Measurements from ENCODE around the gene JADE2. TPM values are rescaled to one million over a fixed set of nuclear protein-coding genes. Genes with fewer than 3 reads are reported as not detected.
A peak's percentile ranks its signal among the peaks of the same experiment; 100 is the strongest.

Gene JADE2
- total and polyA plus RNA-seq, 7 donors, result 4.9 to 53.8 (median 38.5) TPM

- WGBS, 2 donors, result 58 to 71% methylated on average over 3 of the region's 3 CpGs
- Histone ChIP-seq H3K4me1 (peaks cover 0 to 10% (median 9%) of the 10 kb centered on the region in 4 donors), H3K4me3 (no peak overlapping the region), H3K9me3 (no peaks in the 10 kb centered on the region), H3K36me3 (no peaks in the 10 kb centered on the region), H3K27me3 (no peaks in the 10 kb centered on the region), H3K27ac (no peak overlapping the region)
- intact Hi-C loops (cut with DNase I), result no loop called here
- DNase-seq, result no peak
- TF ChIP-seq EP300 (IDR thresholded peaks at IDR 0.05) (no peak), CTCF (IDR thresholded peaks at IDR 0.05) (no peak), POLR2A (IDR thresholded peaks at IDR 0.05) (no peak), POLR2AphosphoS5 (IDR thresholded peaks at IDR 0.05) (no peak)
Measured at GRCh38 chr5:134521841-134522240, 3.6 kb upstream of the JADE2 start.

GRCh38 chr5:134523543-134524271 lies 1.8 kb upstream of the JADE2 start:
- H3K4me3 ChIP-seq, result peak overlapping the region; percentile 73 to 95 (median 84)
- intact Hi-C loops (cut with DNase I), result loop anchor here (1.0 kb wide), 1 partner anchor 84 kb away; no protein-coding TSS in a partner anchor
- H3K9me3 ChIP-seq, result no peaks in the 10 kb centered on the region
- no peaks in the 10 kb centered on the region for H3K36me3 ChIP-seq
- no peaks in the 10 kb centered on the region for H3K27me3 ChIP-seq
- no peak for DNase-seq
- H3K4me1 ChIP-seq, result peaks cover 0 to 24% (median 21%) of the 10 kb centered on the region in 4 donors
- H3K27ac ChIP-seq, result peak overlapping the region; percentile 95 to 99 (median 96)
- TF ChIP-seq EP300 (IDR thresholded peaks at IDR 0.05) (peak in 1 of 4 donors; percentile 44), POLR2AphosphoS5 (IDR thresholded peaks at IDR 0.05) (peak in 1 of 4 donors; percentile 3), CTCF (IDR thresholded peaks at IDR 0.05) (no peak), POLR2A (IDR thresholded peaks at IDR 0.05) (no peak)
- 18 to 28% methylated on average over 13 of the region's 13 CpGs for WGBS, 2 donors

GRCh38 chr5:134524272-134524825 lies 1.1 kb upstream of the JADE2 start:
- DNase-seq, result peak; percentile 95
- Histone ChIP-seq H3K27ac (peak overlapping the region; percentile 95 to 99 (median 96)), H3K9me3 (no peaks in the 10 kb centered on the region), H3K36me3 (no peaks in the 10 kb centered on the region), H3K4me1 (peaks cover 0 to 30% (median 27%) of the 10 kb centered on the region in 4 donors), H3K27me3 (no peaks in the 10 kb centered on the region), H3K4me3 (peak overlapping the region; percentile 73 to 95 (median 84))
- intact Hi-C loops (cut with DNase I), result loop anchor here (1.0 kb wide), 1 partner anchor 85 kb away; no protein-coding TSS in a partner anchor
- 0 to 1% methylated on average over 40 of the region's 40 CpGs for WGBS, 2 donors
- TF ChIP-seq EP300 (IDR thresholded peaks at IDR 0.05) (no peak), POLR2A (IDR thresholded peaks at IDR 0.05) (peak; percentile 52 to 78), POLR2AphosphoS5 (IDR thresholded peaks at IDR 0.05) (peak; percentile 81 to 94 (median 90)), CTCF (IDR thresholded peaks at IDR 0.05) (peak in 2 of 4 experiments; percentile 5 to 13)

- Histone ChIP-seq H3K27me3 (no peaks in the 10 kb centered on the region), H3K36me3 (no peaks in the 10 kb centered on the region), H3K4me1 (peaks cover 0 to 44% (median 42%) of the 10 kb centered on the region in 4 donors), H3K27ac (peak overlapping the region; percentile 95 to 99 (median 96)), H3K9me3 (no peaks in the 10 kb centered on the region), H3K4me3 (peak overlapping the region; percentile 73 to 95 (median 84))
- TF ChIP-seq POLR2AphosphoS5 (IDR thresholded peaks at IDR 0.05) (peak; percentile 62 to 79 (median 74)), EP300 (IDR thresholded peaks at IDR 0.05) (no peak), POLR2A (IDR thresholded peaks at IDR 0.05) (peak in 1 of 2 donors; percentile 44), CTCF (IDR thresholded peaks at IDR 0.05) (peak in 1 of 4 experiments; percentile 11)
- intact Hi-C loops (cut with DNase I), result loop anchor here (1.0 to 5.0 kb wide), 4 partner anchors 60 to 349 kb away; partner anchors contain the start of genes SKP1 and UBE2B
- 0% methylated on average over 84 of the region's 84 CpGs for WGBS, 2 donors
- peak; percentile 91 for DNase-seq
Measured at GRCh38 chr5:134525683-134526482, 413 bp downstream of the JADE2 start.

All from sigmoid colon (tissue), 7 donors.